Measurements from ENCODE around the gene EIF3B.
"Not testable (repeated sequence)": the region's sequence is repeated elsewhere in the genome, so short reads cannot be mapped to it uniquely, and the experiment has no call there.

The EIF3B gene

GRCh38 chr7:2350055-2350454, 4.6 kb upstream of the EIF3B start:
- no peak for DNase-seq

GRCh38 chr7:2350861-2351260, 3.8 kb upstream of the EIF3B start:
- no peak for DNase-seq

GRCh38 chr7:2353113-2353935, 1.3 kb upstream of the EIF3B start:
- DNase-seq: no peak

- DNase-seq: peak; percentile 79 to 86 (median 84)
These were observed 766 bp upstream of the EIF3B start for GRCh38 chr7:2353936-2354185.

- DNase-seq: no peak
These were observed 495 bp downstream of the EIF3B start for GRCh38 chr7:2354939-2355704.

GRCh38 chr7:2355705-2356008, 1.0 kb downstream of the EIF3B start:
- no peak for DNase-seq

GRCh38 chr7:2357165-2357564, 2.5 kb downstream of the EIF3B start:
- DNase-seq: no peak

- DNase-seq: no peak
These were observed 2.9 kb downstream of the EIF3B start for GRCh38 chr7:2357571-2357970.

- DNase-seq: no peak
These were observed 4.4 kb downstream of the EIF3B start for GRCh38 chr7:2358968-2359527.

GRCh38 chr7:2359610-2360009, 5.0 kb downstream of the EIF3B start:
- DNase-seq: no peak

GRCh38 chr7:2360796-2361195, 6.2 kb downstream of the EIF3B start:
- no peak for DNase-seq

GRCh38 chr7:2362385-2363088, 7.9 kb downstream of the EIF3B start:
- no peak for DNase-seq

- DNase-seq: no peak
These were observed 14.5 kb downstream of the EIF3B start for GRCh38 chr7:2369139-2369538.

GRCh38 chr7:2371329-2371728, 16.7 kb downstream of the EIF3B start:
- DNase-seq: no peak

- no peak for DNase-seq
These were observed 18.1 kb downstream of the EIF3B start for GRCh38 chr7:2372724-2373123.

GRCh38 chr7:2373124-2373556, 18.5 kb downstream of the EIF3B start:
- no peak for DNase-seq

GRCh38 chr7:2373646-2374045, 19.0 kb downstream of the EIF3B start:
- DNase-seq: no peak

GRCh38 chr7:2374401-2374800, 19.8 kb downstream of the EIF3B start:
- DNase-seq: no peak

GRCh38 chr7:2374830-2375728, 20.5 kb downstream of the EIF3B start:
- DNase-seq: no peak

- no peak for DNase-seq
These were observed 21.9 kb downstream of the EIF3B start for GRCh38 chr7:2376351-2377154.

- DNase-seq: not testable (repeated sequence)
These were observed 22.9 kb downstream of the EIF3B start for GRCh38 chr7:2377492-2377891.

- DNase-seq: not testable (repeated sequence)
These were observed 23.5 kb downstream of the EIF3B start for GRCh38 chr7:2378125-2378524.
